ENCODE results near the gene CDIP1.

The CDIP1 gene

GRCh38 chr16:4537376-4538343, 913 bp downstream of the CDIP1 start:
- H3K79me2 ChIP-seq (ENCODE audit: control insufficient read depth, insufficient read depth, low read length), result peaks cover 5% of the 10 kb centered on the region
- peak overlapping the region; percentile 88 for H3K4me3 ChIP-seq (ENCODE audit: low read length)
- H3K18ac ChIP-seq (ENCODE audit: low read length), result peak overlapping the region; percentile 19
- H4K5ac ChIP-seq (ENCODE audit: low read length), result no peak overlapping the region
- H3K79me1 ChIP-seq (ENCODE audit: low read length), result peaks cover 17% of the 10 kb centered on the region
- H3K4me1 ChIP-seq (ENCODE audit: control insufficient read depth, low read depth, low read length), result no peaks in the 10 kb centered on the region
- H2BK120ac ChIP-seq (ENCODE audit: low read depth, low read length), result no peak overlapping the region
- H2BK5ac ChIP-seq (ENCODE audit: low read length), result no peak overlapping the region
- H3K23ac ChIP-seq (ENCODE audit: low read length), result no peak overlapping the region
- no peak overlapping the region for H2BK15ac ChIP-seq (replicated peaks; ENCODE audit: low read depth)
- peak overlapping the region; percentile 89 for H3K9ac ChIP-seq (ENCODE audit: low read length)
- no peak overlapping the region for H4K8ac ChIP-seq (ENCODE audit: low read depth, low read length)
- H3K27me3 ChIP-seq (ENCODE audit: insufficient read depth, low read length, poor library complexity), result no peaks in the 10 kb centered on the region
- H3K4ac ChIP-seq (ENCODE audit: low read depth, low read length), result peak overlapping the region; percentile 64
- H3K27ac ChIP-seq (ENCODE audit: low read depth, low read length), result no peak overlapping the region
- peak; percentile 39 for DNase-seq
- peak overlapping the region; percentile 90 for H3K56ac ChIP-seq (ENCODE audit: low read length)
- WGBS (ENCODE audit: extremely low coverage, insufficient coverage, low lambda C conversion rate), result no CpG with 5 or more reads among the region's 75 CpGs
- H3K36me3 ChIP-seq (ENCODE audit: control insufficient read depth, insufficient read depth, low read length), result peaks cover 3% of the 10 kb centered on the region
- peak overlapping the region; percentile 61 for H3K4me2 ChIP-seq (ENCODE audit: low read length)
- no peak overlapping the region for H2AK5ac ChIP-seq (ENCODE audit: low read length)

DNA sequence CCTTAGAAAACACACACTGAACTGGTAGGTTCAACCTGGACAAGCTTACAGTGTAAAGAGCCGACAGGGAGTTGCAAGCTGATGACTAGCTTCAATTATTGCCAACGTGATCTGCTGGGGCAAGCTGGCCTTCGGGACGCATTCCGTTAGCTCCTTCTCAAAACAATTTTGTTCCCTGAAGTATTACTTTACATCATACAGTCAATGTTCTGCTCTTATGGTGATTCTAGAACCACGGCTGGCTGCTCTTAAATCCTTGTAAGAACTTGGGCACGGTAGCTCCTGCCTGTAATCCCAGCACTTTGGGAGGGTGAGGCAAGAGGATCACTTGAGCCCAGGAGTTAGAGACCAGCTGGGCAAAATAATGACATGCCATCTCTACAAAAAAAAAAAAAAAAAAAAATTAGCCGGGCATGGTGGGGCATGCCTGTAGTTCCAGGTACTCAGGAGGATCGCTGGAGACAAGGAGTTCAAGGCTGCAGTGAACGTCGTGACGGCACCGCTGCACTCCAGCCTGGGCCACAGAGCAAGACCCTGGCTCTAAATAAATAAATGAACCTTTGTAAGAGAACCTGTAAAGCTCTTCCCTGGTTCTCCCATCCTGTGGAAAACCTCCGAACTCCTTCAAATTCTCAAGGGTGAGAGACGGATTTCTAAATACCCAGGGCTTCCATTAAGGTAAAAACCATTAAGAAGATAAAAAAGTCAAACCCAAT, 2.0 kb downstream of the CDIP1 start:
- Histone ChIP-seq H3K23ac (ENCODE audit: low read length) (no peak overlapping the region), H3K27ac (ENCODE audit: low read depth, low read length) (no peak overlapping the region), H3K79me2 (ENCODE audit: control insufficient read depth, insufficient read depth, low read length) (peaks cover 5% of the 10 kb centered on the region), H2BK15ac (replicated peaks; ENCODE audit: low read depth) (no peak overlapping the region), H4K8ac (ENCODE audit: low read depth, low read length) (no peak overlapping the region), H3K18ac (ENCODE audit: low read length) (no peak overlapping the region), H3K4me1 (ENCODE audit: control insufficient read depth, low read depth, low read length) (no peaks in the 10 kb centered on the region), H4K5ac (ENCODE audit: low read length) (no peak overlapping the region), H3K79me1 (ENCODE audit: low read length) (peaks cover 19% of the 10 kb centered on the region), H2AK5ac (ENCODE audit: low read length) (no peak overlapping the region), H3K27me3 (ENCODE audit: insufficient read depth, low read length, poor library complexity) (no peaks in the 10 kb centered on the region), H3K36me3 (ENCODE audit: control insufficient read depth, insufficient read depth, low read length) (peaks cover 3% of the 10 kb centered on the region), H3K9ac (ENCODE audit: low read length) (no peak overlapping the region), H3K4me3 (ENCODE audit: low read length) (no peak overlapping the region), H3K4me2 (ENCODE audit: low read length) (no peak overlapping the region), H2BK5ac (ENCODE audit: low read length) (no peak overlapping the region), H2BK120ac (ENCODE audit: low read depth, low read length) (no peak overlapping the region), H3K4ac (ENCODE audit: low read depth, low read length) (no peak overlapping the region), H3K56ac (ENCODE audit: low read length) (peak overlapping the region; percentile 15)
- no peak for DNase-seq
- no CpG with 5 or more reads among the region's 15 CpGs for WGBS (ENCODE audit: extremely low coverage, insufficient coverage, low lambda C conversion rate)

DNA sequence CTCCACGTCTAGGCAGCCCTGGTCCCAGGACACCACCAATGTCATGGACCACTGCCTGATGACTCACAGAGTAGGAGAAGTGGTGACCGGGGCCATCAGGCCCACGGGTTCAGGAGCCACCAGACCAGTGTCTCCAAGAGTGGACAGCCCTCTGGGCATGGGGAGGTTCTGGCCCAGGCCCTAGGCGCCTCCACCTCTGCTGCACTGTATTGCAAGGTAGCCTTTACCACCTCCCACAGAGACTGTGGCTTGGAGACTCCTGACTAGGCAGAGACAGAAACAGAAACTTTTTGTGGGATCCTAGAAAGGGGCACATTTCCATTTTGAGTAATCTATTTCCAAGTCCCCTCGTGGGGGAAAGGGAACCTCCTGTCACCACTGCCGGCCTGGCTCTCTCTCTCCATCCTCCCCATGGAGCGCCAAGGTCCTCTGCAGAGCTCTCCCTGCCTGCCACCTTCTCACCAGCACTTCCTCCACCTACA, 2.9 kb downstream of the CDIP1 start:
- WGBS (ENCODE audit: extremely low coverage, insufficient coverage, low lambda C conversion rate), result no CpG with 5 or more reads among the region's 7 CpGs
- Histone ChIP-seq H3K9ac (ENCODE audit: low read length) (no peak overlapping the region), H3K18ac (ENCODE audit: low read length) (no peak overlapping the region), H2BK15ac (replicated peaks; ENCODE audit: low read depth) (no peak overlapping the region), H2AK5ac (ENCODE audit: low read length) (no peak overlapping the region), H3K4me2 (ENCODE audit: low read length) (no peak overlapping the region), H3K79me2 (ENCODE audit: control insufficient read depth, insufficient read depth, low read length) (peaks cover 5% of the 10 kb centered on the region), H3K4me3 (ENCODE audit: low read length) (no peak overlapping the region), H3K23ac (ENCODE audit: low read length) (no peak overlapping the region), H2BK5ac (ENCODE audit: low read length) (no peak overlapping the region), H3K27me3 (ENCODE audit: insufficient read depth, low read length, poor library complexity) (no peaks in the 10 kb centered on the region), H3K56ac (ENCODE audit: low read length) (no peak overlapping the region), H3K4me1 (ENCODE audit: control insufficient read depth, low read depth, low read length) (no peaks in the 10 kb centered on the region), H4K5ac (ENCODE audit: low read length) (no peak overlapping the region), H2BK120ac (ENCODE audit: low read depth, low read length) (no peak overlapping the region), H3K79me1 (ENCODE audit: low read length) (peaks cover 19% of the 10 kb centered on the region), H3K4ac (ENCODE audit: low read depth, low read length) (no peak overlapping the region), H4K8ac (ENCODE audit: low read depth, low read length) (no peak overlapping the region), H3K36me3 (ENCODE audit: control insufficient read depth, insufficient read depth, low read length) (peaks cover 3% of the 10 kb centered on the region), H3K27ac (ENCODE audit: low read depth, low read length) (no peak overlapping the region)
- DNase-seq, result no peak

DNA sequence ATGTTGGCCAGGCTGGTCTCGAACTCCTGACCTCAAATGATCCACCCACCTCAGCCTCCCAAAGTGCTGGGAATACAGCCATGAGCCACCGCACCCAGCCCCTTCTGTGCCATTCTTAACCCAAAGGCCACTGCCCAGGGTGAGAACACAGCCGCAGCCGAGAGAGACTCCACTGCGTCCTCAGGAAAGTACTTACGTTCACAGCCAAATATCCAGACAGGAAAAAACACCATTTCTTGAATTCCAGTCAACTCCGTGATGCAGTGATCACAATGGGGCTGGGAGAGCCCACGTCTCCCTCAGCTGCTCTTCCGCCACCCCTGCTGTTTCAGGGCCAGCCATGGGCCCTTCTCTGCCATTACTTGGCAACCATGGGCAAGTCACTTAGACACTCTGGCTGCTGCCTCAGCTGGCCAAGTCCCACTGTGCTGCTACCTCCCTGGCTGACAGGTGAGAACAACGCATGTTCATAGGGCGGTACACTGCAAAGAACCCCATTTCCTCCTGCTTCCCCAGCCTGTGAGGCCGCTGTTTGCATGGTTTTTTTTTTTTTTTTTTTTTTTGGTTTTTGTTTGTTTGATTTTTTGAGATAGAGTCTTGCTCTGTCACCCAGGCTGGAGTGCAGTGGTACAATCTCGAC, 4.3 kb downstream of the CDIP1 start:
- no peaks in the 10 kb centered on the region for H3K27me3 ChIP-seq (ENCODE audit: insufficient read depth, low read length, poor library complexity)
- H2AK5ac ChIP-seq (ENCODE audit: low read length), result no peak overlapping the region
- peaks cover 5% of the 10 kb centered on the region for H3K79me2 ChIP-seq (ENCODE audit: control insufficient read depth, insufficient read depth, low read length)
- H3K79me1 ChIP-seq (ENCODE audit: low read length), result peaks cover 19% of the 10 kb centered on the region
- H3K23ac ChIP-seq (ENCODE audit: low read length), result no peak overlapping the region
- H3K18ac ChIP-seq (ENCODE audit: low read length), result no peak overlapping the region
- WGBS (ENCODE audit: extremely low coverage, insufficient coverage, low lambda C conversion rate), result no CpG with 5 or more reads among the region's 13 CpGs
- H2BK120ac ChIP-seq (ENCODE audit: low read depth, low read length), result no peak overlapping the region
- peaks cover 1% of the 10 kb centered on the region for H3K4me1 ChIP-seq (ENCODE audit: control insufficient read depth, low read depth, low read length)
- no peak overlapping the region for H3K4me3 ChIP-seq (ENCODE audit: low read length)
- no peak overlapping the region for H2BK5ac ChIP-seq (ENCODE audit: low read length)
- no peak overlapping the region for H4K8ac ChIP-seq (ENCODE audit: low read depth, low read length)
- H2BK15ac ChIP-seq (replicated peaks; ENCODE audit: low read depth), result no peak overlapping the region
- no peak overlapping the region for H4K5ac ChIP-seq (ENCODE audit: low read length)
- no peak overlapping the region for H3K4ac ChIP-seq (ENCODE audit: low read depth, low read length)
- H3K27ac ChIP-seq (ENCODE audit: low read depth, low read length), result no peak overlapping the region
- no peak for DNase-seq
- no peak overlapping the region for H3K56ac ChIP-seq (ENCODE audit: low read length)
- peaks cover 3% of the 10 kb centered on the region for H3K36me3 ChIP-seq (ENCODE audit: control insufficient read depth, insufficient read depth, low read length)
- H3K4me2 ChIP-seq (ENCODE audit: low read length), result no peak overlapping the region
- H3K9ac ChIP-seq (ENCODE audit: low read length), result no peak overlapping the region

GRCh38 chr16:4533490-4533889, 5.1 kb downstream of the CDIP1 start:
- H2BK120ac ChIP-seq (ENCODE audit: low read depth, low read length), result no peak overlapping the region
- H3K79me2 ChIP-seq (ENCODE audit: control insufficient read depth, insufficient read depth, low read length), result peaks cover 5% of the 10 kb centered on the region
- H3K9ac ChIP-seq (ENCODE audit: low read length), result no peak overlapping the region
- no peak overlapping the region for H2BK5ac ChIP-seq (ENCODE audit: low read length)
- H3K56ac ChIP-seq (ENCODE audit: low read length), result no peak overlapping the region
- H3K27me3 ChIP-seq (ENCODE audit: insufficient read depth, low read length, poor library complexity), result no peaks in the 10 kb centered on the region
- peaks cover 19% of the 10 kb centered on the region for H3K79me1 ChIP-seq (ENCODE audit: low read length)
- no peak overlapping the region for H3K27ac ChIP-seq (ENCODE audit: low read depth, low read length)
- no CpG with 5 or more reads among the region's 6 CpGs for WGBS (ENCODE audit: extremely low coverage, insufficient coverage, low lambda C conversion rate)
- H4K8ac ChIP-seq (ENCODE audit: low read depth, low read length), result no peak overlapping the region
- H3K4me2 ChIP-seq (ENCODE audit: low read length), result no peak overlapping the region
- peaks cover 3% of the 10 kb centered on the region for H3K36me3 ChIP-seq (ENCODE audit: control insufficient read depth, insufficient read depth, low read length)
- H3K23ac ChIP-seq (ENCODE audit: low read length), result no peak overlapping the region
- no peak overlapping the region for H2AK5ac ChIP-seq (ENCODE audit: low read length)
- peaks cover 3% of the 10 kb centered on the region for H3K4me1 ChIP-seq (ENCODE audit: control insufficient read depth, low read depth, low read length)
- DNase-seq, result no peak
- no peak overlapping the region for H3K4me3 ChIP-seq (ENCODE audit: low read length)
- no peak overlapping the region for H3K18ac ChIP-seq (ENCODE audit: low read length)
- no peak overlapping the region for H3K4ac ChIP-seq (ENCODE audit: low read depth, low read length)
- no peak overlapping the region for H4K5ac ChIP-seq (ENCODE audit: low read length)
- no peak overlapping the region for H2BK15ac ChIP-seq (replicated peaks; ENCODE audit: low read depth)

All from mesendoderm (in vitro differentiated cells).